ENCODE results near the gene GPR34.

Gene GPR34

DNA sequence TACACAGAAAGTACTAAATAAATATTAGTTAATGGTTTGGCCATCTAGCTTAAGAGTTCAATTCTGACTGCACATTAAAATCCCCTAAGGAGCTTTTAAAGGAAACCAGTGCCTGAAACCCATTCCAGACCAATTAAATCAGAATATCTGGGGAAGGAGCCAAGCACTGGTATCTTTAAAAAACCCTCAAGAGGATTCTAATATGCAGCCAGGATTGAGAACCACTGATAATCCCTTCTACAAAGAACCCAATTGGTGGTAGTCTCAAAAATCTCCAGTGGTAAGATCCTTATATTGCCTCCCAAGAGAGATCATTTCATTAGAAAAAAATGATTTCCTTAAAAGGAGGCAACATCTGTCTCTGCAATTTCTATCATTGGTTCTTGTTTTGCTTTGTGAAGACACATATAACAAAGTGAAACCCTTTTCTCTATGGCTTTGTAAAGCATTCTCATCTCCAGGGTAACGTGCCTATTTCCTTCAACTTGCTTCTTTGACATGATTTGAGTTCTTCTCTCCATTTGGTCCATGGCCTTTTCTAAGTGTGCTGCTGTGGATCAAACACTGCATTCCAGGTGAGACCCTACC, 3.5 kb downstream of the GPR34 start:
- DNase-seq (ENCODE audit: low read depth, low spot score), result no peak
- no CpG with 5 or more reads among the region's 1 CpG for WGBS (ENCODE audit: insufficient coverage, insufficient read length)
- H3K9me3 ChIP-seq (ENCODE audit: control insufficient read depth, insufficient read depth, low read length), result no peaks in the 10 kb centered on the region
- H3K4me1 ChIP-seq (ENCODE audit: control insufficient read depth, insufficient read depth, low read length), result no peaks in the 10 kb centered on the region
- no peaks in the 10 kb centered on the region for H3K36me3 ChIP-seq (ENCODE audit: control insufficient read depth, insufficient read depth, low read length)
- H3K27me3 ChIP-seq (ENCODE audit: control insufficient read depth, insufficient read depth, low read length), result no peaks in the 10 kb centered on the region
- H3K4me3 ChIP-seq (ENCODE audit: low read length), result no peak overlapping the region
- no peak overlapping the region for H3K27ac ChIP-seq (ENCODE audit: low read length)

DNA sequence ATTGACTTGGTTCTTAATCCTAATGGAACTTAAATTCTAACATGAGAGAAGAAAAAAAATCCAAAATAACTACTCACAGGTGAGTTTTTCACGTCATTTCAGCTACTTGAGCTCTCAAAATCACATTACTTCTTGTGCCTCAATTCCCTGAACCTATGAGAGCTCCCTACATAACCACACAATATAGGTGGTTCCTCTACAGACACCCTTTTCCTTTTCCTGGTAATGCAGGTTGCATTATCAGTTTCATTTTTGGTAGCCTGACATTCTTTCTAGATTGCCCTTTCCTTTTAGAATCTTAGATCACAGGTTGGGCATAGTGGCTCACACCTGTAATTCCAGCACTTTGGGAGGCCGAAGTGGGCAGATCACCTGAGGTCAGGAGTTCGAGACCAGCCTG, 4.3 kb downstream of the GPR34 start:
- no CpG with 5 or more reads among the region's 3 CpGs for WGBS (ENCODE audit: insufficient coverage, insufficient read length)
- no peak overlapping the region for H3K27ac ChIP-seq (ENCODE audit: low read length)
- no peaks in the 10 kb centered on the region for H3K9me3 ChIP-seq (ENCODE audit: control insufficient read depth, insufficient read depth, low read length)
- H3K4me1 ChIP-seq (ENCODE audit: control insufficient read depth, insufficient read depth, low read length), result no peaks in the 10 kb centered on the region
- DNase-seq (ENCODE audit: low read depth, low spot score), result no peak
- H3K4me3 ChIP-seq (ENCODE audit: low read length), result no peak overlapping the region
- H3K36me3 ChIP-seq (ENCODE audit: control insufficient read depth, insufficient read depth, low read length), result no peaks in the 10 kb centered on the region
- no peaks in the 10 kb centered on the region for H3K27me3 ChIP-seq (ENCODE audit: control insufficient read depth, insufficient read depth, low read length)

DNA sequence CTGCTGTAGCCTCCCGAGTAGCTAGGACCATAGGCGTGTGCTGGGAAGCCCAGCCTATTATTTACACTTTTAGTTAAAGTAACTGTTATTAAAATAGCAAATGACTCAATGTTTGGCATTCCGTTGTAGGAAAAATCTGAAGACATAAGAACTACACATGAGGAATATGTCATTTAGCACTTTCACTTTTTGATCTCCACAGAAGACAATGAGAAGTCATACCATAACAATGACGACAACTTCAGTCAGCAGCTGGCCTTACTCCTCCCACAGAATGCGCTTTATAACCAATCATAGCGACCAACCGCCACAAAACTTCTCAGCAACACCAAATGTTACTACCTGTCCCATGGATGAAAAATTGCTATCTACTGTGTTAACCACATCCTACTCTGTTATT, 6.7 kb downstream of the GPR34 start:
- no peaks in the 10 kb centered on the region for H3K27me3 ChIP-seq (ENCODE audit: control insufficient read depth, insufficient read depth, low read length)
- no CpG with 5 or more reads among the region's 7 CpGs for WGBS (ENCODE audit: insufficient coverage, insufficient read length)
- DNase-seq (ENCODE audit: low read depth, low spot score), result no peak

DNA sequence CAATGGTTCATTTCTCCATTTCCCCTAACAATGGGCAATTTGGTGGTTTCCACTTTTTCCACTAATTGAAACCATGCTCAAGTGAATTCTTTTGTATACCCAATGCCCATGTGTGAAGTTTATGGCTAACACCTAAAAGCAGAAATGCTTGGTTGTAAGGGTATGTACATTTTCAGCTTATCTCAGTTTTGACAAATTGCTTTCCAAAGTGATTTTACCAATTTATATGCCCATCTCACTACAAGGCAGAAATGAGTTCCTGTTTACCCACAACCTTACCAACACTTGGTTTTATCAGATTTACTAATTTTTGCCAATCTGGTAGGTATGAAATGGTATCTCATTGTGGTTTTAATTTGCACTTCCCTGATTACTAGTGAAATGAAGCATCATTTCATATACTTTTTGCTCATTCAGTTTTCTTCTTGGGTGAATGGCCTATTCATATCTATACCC, 14.8 kb downstream of the GPR34 start:
- no peak for DNase-seq (ENCODE audit: low read depth, low spot score)
- no peak overlapping the region for H3K27ac ChIP-seq (ENCODE audit: low read length)
- no peak overlapping the region for H3K4me3 ChIP-seq (ENCODE audit: low read length)
- no peaks in the 10 kb centered on the region for H3K36me3 ChIP-seq (ENCODE audit: control insufficient read depth, insufficient read depth, low read length)
- no peaks in the 10 kb centered on the region for H3K27me3 ChIP-seq (ENCODE audit: control insufficient read depth, insufficient read depth, low read length)
- no peaks in the 10 kb centered on the region for H3K9me3 ChIP-seq (ENCODE audit: control insufficient read depth, insufficient read depth, low read length)
- H3K4me1 ChIP-seq (ENCODE audit: control insufficient read depth, insufficient read depth, low read length), result no peaks in the 10 kb centered on the region

More for the DNA sequence above, 6.7 kb downstream of the GPR34 start:
- Histone ChIP-seq H3K9me3 (ENCODE audit: control insufficient read depth, insufficient read depth, low read length) (no peaks in the 10 kb centered on the region), H3K27ac (ENCODE audit: low read length) (no peak overlapping the region), H3K4me1 (ENCODE audit: control insufficient read depth, insufficient read depth, low read length) (no peaks in the 10 kb centered on the region), H3K4me3 (ENCODE audit: low read length) (no peak overlapping the region), H3K36me3 (ENCODE audit: control insufficient read depth, insufficient read depth, low read length) (no peaks in the 10 kb centered on the region)

DNA sequence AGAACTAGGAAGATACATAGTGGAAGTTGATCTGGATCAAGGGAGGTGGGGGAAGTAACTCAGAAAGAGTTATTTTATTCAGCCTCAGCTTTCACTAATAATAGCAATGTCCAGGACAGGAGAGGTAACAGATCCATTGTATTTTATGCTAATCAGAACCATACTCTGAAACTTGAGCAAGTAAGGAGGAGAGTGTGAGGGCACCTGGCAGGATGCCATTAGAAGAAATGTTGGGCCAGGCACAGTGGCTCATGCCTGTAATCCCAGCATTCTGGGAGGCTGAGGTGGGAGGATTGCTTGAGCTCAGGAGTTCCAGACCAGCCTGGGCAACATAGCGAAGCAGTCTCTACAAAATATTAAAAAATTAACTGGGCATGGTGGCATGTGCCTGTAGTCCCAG, 16.3 kb downstream of the GPR34 start:
- Histone ChIP-seq H3K27ac (ENCODE audit: low read length) (no peak overlapping the region), H3K27me3 (ENCODE audit: control insufficient read depth, insufficient read depth, low read length) (no peaks in the 10 kb centered on the region), H3K9me3 (ENCODE audit: control insufficient read depth, insufficient read depth, low read length) (no peaks in the 10 kb centered on the region), H3K4me1 (ENCODE audit: control insufficient read depth, insufficient read depth, low read length) (no peaks in the 10 kb centered on the region), H3K36me3 (ENCODE audit: control insufficient read depth, insufficient read depth, low read length) (no peaks in the 10 kb centered on the region), H3K4me3 (ENCODE audit: low read length) (no peak overlapping the region)
- no CpG with 5 or more reads among the region's 1 CpG for WGBS (ENCODE audit: insufficient coverage, insufficient read length)
- DNase-seq (ENCODE audit: low read depth, low spot score), result no peak

DNA sequence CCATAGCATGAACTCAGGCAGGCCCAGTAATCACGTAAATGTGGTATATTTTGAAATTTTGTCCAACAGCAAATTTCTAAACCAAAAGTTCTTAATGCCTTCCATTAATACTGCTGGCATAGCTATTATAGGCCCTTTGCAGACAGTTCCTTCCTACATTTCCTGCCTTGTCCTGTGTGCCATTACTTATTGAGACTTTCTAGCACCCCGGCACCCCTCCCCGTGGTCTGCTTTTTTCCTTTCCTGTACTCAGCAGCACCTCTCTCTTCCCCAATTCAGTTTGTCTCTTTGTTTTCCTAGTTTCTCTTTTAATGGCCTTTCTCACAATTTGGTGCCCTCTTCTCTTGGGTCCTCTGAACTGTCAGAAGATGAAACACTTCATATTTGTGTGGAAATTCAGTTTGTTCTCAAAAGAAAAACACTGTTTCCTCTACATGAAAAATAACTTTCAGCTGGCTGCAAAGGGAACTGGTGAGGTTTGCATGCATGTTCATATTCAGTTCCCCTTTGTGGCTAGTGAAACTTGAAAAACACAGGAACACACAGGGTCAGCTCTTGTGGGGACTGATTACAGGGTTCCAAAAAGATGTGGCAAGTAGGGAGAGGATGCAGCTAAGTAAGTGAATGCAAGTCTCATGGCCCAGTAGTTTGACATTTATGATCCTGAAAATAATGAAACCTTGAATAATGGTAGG, 17.1 kb downstream of the GPR34 start:
- no CpG with 5 or more reads among the region's 3 CpGs for WGBS (ENCODE audit: insufficient coverage, insufficient read length)
- DNase-seq (ENCODE audit: low read depth, low spot score), result no peak
- no peak overlapping the region for H3K27ac ChIP-seq (ENCODE audit: low read length)
- H3K36me3 ChIP-seq (ENCODE audit: control insufficient read depth, insufficient read depth, low read length), result no peaks in the 10 kb centered on the region
- no peak overlapping the region for H3K4me3 ChIP-seq (ENCODE audit: low read length)
- H3K9me3 ChIP-seq (ENCODE audit: control insufficient read depth, insufficient read depth, low read length), result no peaks in the 10 kb centered on the region
- H3K4me1 ChIP-seq (ENCODE audit: control insufficient read depth, insufficient read depth, low read length), result no peaks in the 10 kb centered on the region; the same call in 1 of the 2 replicates
- H3K27me3 ChIP-seq (ENCODE audit: control insufficient read depth, insufficient read depth, low read length), result no peaks in the 10 kb centered on the region

DNA sequence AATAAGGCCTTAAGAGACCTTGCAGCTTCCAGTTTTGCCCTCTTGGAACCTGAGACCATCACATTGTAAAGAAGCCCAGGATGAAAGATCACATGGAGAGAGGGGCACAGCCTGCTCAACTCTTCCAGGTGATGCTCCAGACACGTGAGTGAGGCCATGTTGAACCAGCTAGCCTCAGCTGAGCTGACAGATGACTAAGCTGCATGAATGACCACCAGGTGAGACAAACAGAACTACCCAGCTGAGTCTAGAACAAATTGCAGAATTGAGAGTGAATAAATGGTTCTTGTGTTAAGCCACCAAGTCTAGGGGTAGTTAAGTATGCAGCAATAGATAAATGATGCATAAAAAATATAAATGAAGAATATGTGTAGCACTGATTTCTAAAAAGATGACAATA, 18.4 kb downstream of the GPR34 start:
- WGBS (ENCODE audit: insufficient coverage, insufficient read length), result no CpG with 5 or more reads among the region's 1 CpG
- Histone ChIP-seq H3K36me3 (ENCODE audit: control insufficient read depth, insufficient read depth, low read length) (no peaks in the 10 kb centered on the region), H3K4me1 (ENCODE audit: control insufficient read depth, insufficient read depth, low read length) (no peaks in the 10 kb centered on the region; the same call in 1 of the 2 replicates), H3K27me3 (ENCODE audit: control insufficient read depth, insufficient read depth, low read length) (no peaks in the 10 kb centered on the region), H3K9me3 (ENCODE audit: control insufficient read depth, insufficient read depth, low read length) (no peaks in the 10 kb centered on the region), H3K27ac (ENCODE audit: low read length) (no peak overlapping the region), H3K4me3 (ENCODE audit: low read length) (no peak overlapping the region)
- no peak for DNase-seq (ENCODE audit: low read depth, low spot score)

DNA sequence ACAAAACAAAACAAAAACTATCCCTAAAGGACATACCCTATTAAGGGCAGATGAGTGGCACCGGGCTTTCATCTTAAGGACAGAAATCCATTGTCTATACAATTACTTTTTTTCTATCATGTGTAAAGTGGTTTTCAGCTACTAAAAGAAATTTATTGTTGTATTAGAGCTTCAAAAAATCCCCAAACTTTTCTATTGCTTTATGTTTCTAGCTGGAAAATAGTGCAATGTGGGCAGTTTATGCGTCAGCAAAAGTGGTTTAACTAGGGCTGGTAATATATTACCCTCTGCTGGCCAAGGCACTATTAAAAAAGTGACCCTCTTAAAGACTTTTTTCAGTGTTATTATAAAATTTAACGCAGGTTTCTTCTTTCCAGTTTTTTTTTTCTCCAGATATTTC, 19.7 kb downstream of the GPR34 start:
- H3K27ac ChIP-seq (ENCODE audit: low read length), result no peak overlapping the region
- no peak overlapping the region for H3K4me3 ChIP-seq (ENCODE audit: low read length)
- no peaks in the 10 kb centered on the region for H3K9me3 ChIP-seq (ENCODE audit: control insufficient read depth, insufficient read depth, low read length)
- H3K36me3 ChIP-seq (ENCODE audit: control insufficient read depth, insufficient read depth, low read length), result no peaks in the 10 kb centered on the region
- DNase-seq (ENCODE audit: low read depth, low spot score), result no peak
- WGBS (ENCODE audit: insufficient coverage, insufficient read length), result no CpG with 5 or more reads among the region's 3 CpGs
- no peaks in the 10 kb centered on the region; the same call in 1 of the 2 replicates for H3K4me1 ChIP-seq (ENCODE audit: control insufficient read depth, insufficient read depth, low read length)
- no peaks in the 10 kb centered on the region for H3K27me3 ChIP-seq (ENCODE audit: control insufficient read depth, insufficient read depth, low read length)

DNA sequence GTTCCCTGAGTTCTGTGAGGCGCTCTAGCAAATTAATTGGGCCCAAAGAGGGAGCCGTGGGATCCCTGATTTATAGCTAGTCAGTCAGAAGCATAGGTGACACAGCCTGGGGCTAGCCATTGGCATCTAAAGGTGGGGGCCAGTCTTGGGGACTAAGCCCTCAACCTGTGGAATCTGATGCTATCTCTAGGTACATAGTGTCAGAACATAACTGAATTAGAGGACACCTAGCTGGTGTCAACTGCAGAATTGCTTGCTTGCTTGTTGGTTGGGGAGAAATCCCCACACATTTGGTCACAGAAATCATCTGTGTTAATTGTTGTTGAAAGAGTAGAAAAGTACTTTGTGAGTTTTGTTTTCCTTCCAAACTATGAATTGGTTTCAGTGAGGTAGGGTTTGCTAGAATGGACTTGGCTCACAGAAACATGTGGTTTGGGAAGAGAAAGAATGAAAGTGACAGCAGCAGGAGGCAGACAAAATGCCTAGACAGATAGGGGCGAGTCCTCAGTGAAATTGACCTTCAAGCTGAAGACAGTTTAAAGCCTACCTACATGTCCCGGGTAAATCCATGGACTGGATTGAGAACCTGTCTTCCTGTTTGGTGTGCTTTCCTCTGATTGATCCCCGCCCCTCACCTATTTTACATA, 22.4 kb downstream of the GPR34 start:
- Histone ChIP-seq H3K27ac (ENCODE audit: low read length) (no peak overlapping the region), H3K27me3 (ENCODE audit: control insufficient read depth, insufficient read depth, low read length) (no peaks in the 10 kb centered on the region), H3K9me3 (ENCODE audit: control insufficient read depth, insufficient read depth, low read length) (no peaks in the 10 kb centered on the region), H3K4me3 (ENCODE audit: low read length) (no peak overlapping the region), H3K36me3 (ENCODE audit: control insufficient read depth, insufficient read depth, low read length) (no peaks in the 10 kb centered on the region), H3K4me1 (ENCODE audit: control insufficient read depth, insufficient read depth, low read length) (no peaks in the 10 kb centered on the region; the same call in 1 of the 2 replicates)
- DNase-seq (ENCODE audit: low read depth, low spot score), result no peak
- no CpG with 5 or more reads among the region's 5 CpGs for WGBS (ENCODE audit: insufficient coverage, insufficient read length)

DNA sequence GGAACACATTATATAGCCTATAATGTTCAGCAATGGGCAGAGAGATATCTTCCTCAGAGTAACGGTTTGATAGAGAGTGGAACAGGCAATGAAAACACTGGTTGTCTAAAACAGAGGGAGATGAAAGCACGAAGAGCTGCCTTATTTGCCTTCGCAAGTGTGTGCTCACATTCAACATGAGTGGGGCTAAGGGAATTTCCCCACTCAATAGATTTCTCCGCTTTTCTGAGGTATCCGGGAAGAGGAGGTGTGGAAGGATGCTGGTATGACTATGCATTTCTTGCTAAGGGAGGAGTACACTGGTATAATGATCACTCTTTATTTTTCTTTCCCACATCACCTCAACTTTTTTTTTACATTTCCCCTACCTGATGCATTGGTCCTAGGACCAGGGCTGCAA, 27.4 kb downstream of the GPR34 start:
- no CpG with 5 or more reads among the region's 5 CpGs for WGBS (ENCODE audit: insufficient coverage, insufficient read length)
- Histone ChIP-seq H3K4me3 (ENCODE audit: low read length) (no peak overlapping the region), H3K4me1 (ENCODE audit: control insufficient read depth, insufficient read depth, low read length) (peaks cover 1% of the 10 kb centered on the region; the same call in 1 of the 2 replicates), H3K9me3 (ENCODE audit: control insufficient read depth, insufficient read depth, low read length) (no peaks in the 10 kb centered on the region; the same call in 1 of the 2 replicates), H3K27ac (ENCODE audit: low read length) (no peak overlapping the region), H3K27me3 (ENCODE audit: control insufficient read depth, insufficient read depth, low read length) (no peaks in the 10 kb centered on the region), H3K36me3 (ENCODE audit: control insufficient read depth, insufficient read depth, low read length) (no peaks in the 10 kb centered on the region)
- DNase-seq (ENCODE audit: low read depth, low spot score), result no peak
